ENCODE measurements around the gene TRIM71.
A peak's percentile ranks its signal among the peaks of the same experiment; 100 is the strongest.

Gene TRIM71

DNA sequence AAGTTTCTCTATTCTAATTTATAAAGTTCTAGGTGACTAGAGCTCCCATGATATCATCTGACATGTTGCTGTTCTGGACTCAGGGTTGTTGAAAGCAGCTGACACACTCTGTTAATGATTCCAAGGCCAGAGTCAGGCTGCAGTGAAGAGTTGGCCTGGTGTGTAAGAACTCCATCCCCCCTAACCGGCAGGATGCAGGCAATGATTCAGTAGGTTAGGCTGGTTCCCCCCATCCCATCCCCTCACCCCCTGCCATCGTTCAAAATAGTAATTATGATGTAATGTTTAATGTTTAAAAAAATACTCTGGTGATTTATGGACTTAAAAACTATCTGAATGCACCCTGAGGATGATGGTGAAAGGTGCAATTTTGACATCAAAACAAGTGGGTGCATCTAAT is 4.6 kb upstream of the TRIM71 start:
- no peaks in the 10 kb centered on the region for H4K20me1 ChIP-seq (ENCODE audit: insufficient read depth, low read length)
- TF ChIP-seq EZH2 (IDR thresholded peaks at IDR 0.05; ENCODE audit: borderline replicate concordance, low read depth, low read length, severe bottlenecking), result no peak
- TF ChIP-seq, protein P1, sequence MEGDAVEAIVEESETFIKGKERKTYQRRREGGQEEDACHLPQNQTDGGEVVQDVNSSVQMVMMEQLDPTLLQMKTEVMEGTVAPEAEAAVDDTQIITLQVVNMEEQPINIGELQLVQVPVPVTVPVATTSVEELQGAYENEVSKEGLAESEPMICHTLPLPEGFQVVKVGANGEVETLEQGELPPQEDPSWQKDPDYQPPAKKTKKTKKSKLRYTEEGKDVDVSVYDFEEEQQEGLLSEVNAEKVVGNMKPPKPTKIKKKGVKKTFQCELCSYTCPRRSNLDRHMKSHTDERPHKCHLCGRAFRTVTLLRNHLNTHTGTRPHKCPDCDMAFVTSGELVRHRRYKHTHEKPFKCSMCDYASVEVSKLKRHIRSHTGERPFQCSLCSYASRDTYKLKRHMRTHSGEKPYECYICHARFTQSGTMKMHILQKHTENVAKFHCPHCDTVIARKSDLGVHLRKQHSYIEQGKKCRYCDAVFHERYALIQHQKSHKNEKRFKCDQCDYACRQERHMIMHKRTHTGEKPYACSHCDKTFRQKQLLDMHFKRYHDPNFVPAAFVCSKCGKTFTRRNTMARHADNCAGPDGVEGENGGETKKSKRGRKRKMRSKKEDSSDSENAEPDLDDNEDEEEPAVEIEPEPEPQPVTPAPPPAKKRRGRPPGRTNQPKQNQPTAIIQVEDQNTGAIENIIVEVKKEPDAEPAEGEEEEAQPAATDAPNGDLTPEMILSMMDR (IDR thresholded peaks at IDR 0.05; ENCODE audit: borderline replicate concordance, extremely low read depth, low read length, poor library complexity, severe bottlenecking), result no peak
- no peak overlapping the region for H3K27ac ChIP-seq (ENCODE audit: low read length)
- no peak overlapping the region for H2AFZ ChIP-seq (ENCODE audit: low read depth, low read length)
- H3K9ac ChIP-seq (ENCODE audit: low read depth, low read length), result no peak overlapping the region
- H3K4me3 ChIP-seq (ENCODE audit: low read depth in 1 of 2, low read length in 2 of 2), result no peak overlapping the region
- H3K79me2 ChIP-seq (ENCODE audit: insufficient read depth, low read length), result 0 out of 2 replicates have a peak, but pooled peaks cover 2% of the 10 kb centered on the region
- peaks cover 6% of the 10 kb centered on the region for H3K27me3 ChIP-seq (ENCODE audit: insufficient read depth, low read length, poor library complexity)
- no peak for DNase-seq
- peaks cover 26% of the 10 kb centered on the region for H3K4me1 ChIP-seq (ENCODE audit: insufficient read depth, low read length)
- H3K4me2 ChIP-seq (ENCODE audit: insufficient read depth, low read length), result no peak overlapping the region
- H3K9me3 ChIP-seq (ENCODE audit: insufficient read depth, low read length, severe bottlenecking), result no peaks in the 10 kb centered on the region
- no peak for ATAC-seq (ENCODE audit: insufficient read depth, low read depth)
- H3K36me3 ChIP-seq (ENCODE audit: insufficient read depth, low read length), result no peaks in the 10 kb centered on the region

DNA sequence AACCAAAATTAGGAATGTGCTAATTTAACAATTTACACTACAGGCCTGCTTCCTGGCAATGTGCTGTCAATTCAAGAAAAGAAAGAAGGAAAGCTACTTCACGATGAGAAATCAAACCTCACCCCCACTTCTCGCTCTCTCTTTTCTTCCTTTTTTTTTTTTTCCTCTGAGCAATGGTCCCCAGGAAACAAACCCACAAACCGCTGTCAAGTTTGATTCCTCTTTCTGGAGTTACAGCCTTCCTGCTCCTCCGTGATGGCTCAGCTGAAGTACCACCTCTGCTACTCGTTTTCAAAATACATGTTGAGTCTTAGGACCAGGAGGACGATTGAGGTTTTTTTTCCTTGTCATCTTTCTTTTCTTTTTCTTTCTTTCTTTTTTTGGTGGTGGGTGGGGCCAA is 3.4 kb upstream of the TRIM71 start:
- H3K27me3 ChIP-seq (ENCODE audit: insufficient read depth, low read length, poor library complexity), result peaks cover 6% of the 10 kb centered on the region
- no peaks in the 10 kb centered on the region for H3K9me3 ChIP-seq (ENCODE audit: insufficient read depth, low read length, severe bottlenecking)
- 0 out of 2 replicates have a peak, but pooled peaks cover 2% of the 10 kb centered on the region for H3K79me2 ChIP-seq (ENCODE audit: insufficient read depth, low read length)
- peak overlapping the region; percentile 33; the same call in 1 of the 2 replicates for H2AFZ ChIP-seq (ENCODE audit: low read depth, low read length)
- H3K4me1 ChIP-seq (ENCODE audit: insufficient read depth, low read length), result peaks cover 35% of the 10 kb centered on the region
- H4K20me1 ChIP-seq (ENCODE audit: insufficient read depth, low read length), result no peaks in the 10 kb centered on the region
- DNase-seq, result peak; percentile 22
- no peak for TF ChIP-seq EZH2 (IDR thresholded peaks at IDR 0.05; ENCODE audit: borderline replicate concordance, low read depth, low read length, severe bottlenecking)
- TF ChIP-seq, protein P1 (IDR thresholded peaks at IDR 0.05; ENCODE audit: borderline replicate concordance, extremely low read depth, low read length, poor library complexity, severe bottlenecking), result no peak
- H3K36me3 ChIP-seq (ENCODE audit: insufficient read depth, low read length), result no peaks in the 10 kb centered on the region
- H3K27ac ChIP-seq (ENCODE audit: low read length), result no peak overlapping the region
- H3K9ac ChIP-seq (ENCODE audit: low read depth, low read length), result no peak overlapping the region
- no peak overlapping the region for H3K4me3 ChIP-seq (ENCODE audit: low read depth in 1 of 2, low read length in 2 of 2)
- ATAC-seq (ENCODE audit: insufficient read depth, low read depth), result no peak
- peak overlapping the region; percentile 27; the same call in 1 of the 2 replicates for H3K4me2 ChIP-seq (ENCODE audit: insufficient read depth, low read length)

DNA sequence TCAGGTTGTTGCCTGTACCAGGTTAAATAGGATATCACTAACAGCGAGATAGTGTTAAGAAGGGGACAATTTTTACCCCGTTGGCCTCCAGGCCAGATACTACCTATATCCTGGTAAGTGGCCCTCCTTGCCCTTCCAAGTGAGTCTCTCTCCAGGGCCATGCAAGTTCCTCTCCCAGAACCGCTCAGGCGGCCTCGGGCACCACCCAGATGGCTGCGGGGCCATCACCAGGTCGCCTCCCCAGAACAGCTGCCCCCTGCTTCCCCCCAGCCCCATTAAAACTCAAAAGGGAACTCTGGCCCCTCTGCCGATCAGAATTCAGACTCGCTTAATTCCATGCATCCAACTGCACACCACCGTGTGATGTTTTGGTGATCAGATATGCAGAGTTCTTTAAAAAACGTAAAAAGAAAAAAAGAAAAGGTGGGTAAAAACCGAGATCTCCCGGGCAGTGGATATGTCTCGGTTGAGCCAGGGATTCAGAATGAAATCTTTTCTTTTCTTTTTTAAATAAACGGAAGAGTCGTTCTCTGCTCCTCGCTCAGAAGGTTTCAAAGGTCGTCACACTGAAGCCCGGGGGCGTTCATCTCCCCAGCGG is 1.9 kb upstream of the TRIM71 start:
- ATAC-seq (ENCODE audit: insufficient read depth, low read depth) (no peak), DNase-seq (no peak)
- Histone ChIP-seq H3K9me3 (ENCODE audit: insufficient read depth, low read length, severe bottlenecking) (no peaks in the 10 kb centered on the region), H3K27me3 (ENCODE audit: insufficient read depth, low read length, poor library complexity) (peaks cover 6% of the 10 kb centered on the region), H3K36me3 (ENCODE audit: insufficient read depth, low read length) (no peaks in the 10 kb centered on the region), H3K4me1 (ENCODE audit: insufficient read depth, low read length) (peaks cover 35% of the 10 kb centered on the region), H3K79me2 (ENCODE audit: insufficient read depth, low read length) (0 out of 2 replicates have a peak, but pooled peaks cover 2% of the 10 kb centered on the region), H2AFZ (ENCODE audit: low read depth, low read length) (peak overlapping the region; percentile 35; the same call in 1 of the 2 replicates), H3K4me2 (ENCODE audit: insufficient read depth, low read length) (peak overlapping the region; percentile 66), H3K4me3 (ENCODE audit: low read depth in 1 of 2, low read length in 2 of 2) (no peak overlapping the region; a peak in 1 of 4 replicates), H4K20me1 (ENCODE audit: insufficient read depth, low read length) (no peaks in the 10 kb centered on the region), H3K27ac (ENCODE audit: low read length) (no peak overlapping the region), H3K9ac (ENCODE audit: low read depth, low read length) (peak overlapping the region; percentile 69; the same call in 1 of the 2 replicates)
- TF ChIP-seq, protein P1 (IDR thresholded peaks at IDR 0.05; ENCODE audit: borderline replicate concordance, extremely low read depth, low read length, poor library complexity, severe bottlenecking), result no peak
- TF ChIP-seq EZH2 (IDR thresholded peaks at IDR 0.05; ENCODE audit: borderline replicate concordance, low read depth, low read length, severe bottlenecking), result no peak

All from DND-41 (cell line).